ENCODE results near the gene RAB25. TPM values are rescaled to one million over a fixed set of nuclear protein-coding genes. Genes with fewer than 3 reads are reported as not detected.

Gene RAB25
- total and polyA plus RNA-seq, 2 of the 13 experiments (the other 11 are each of a cell fraction or from before 2014, with no cell fraction given): 0.20 to 0.22 TPM

GRCh38 chr1:156033011-156033410 lies 27.9 kb upstream of the RAB25 start:
- intact Hi-C loops (cut with micrococcal nuclease; ENCODE audit: unreplicated experiment) (no loop called here), in situ Hi-C loops (cut with HindIII; ENCODE audit: extremely low pct_ligation_motif_present, low pct_unique_long_range_greater_than_20kb) (no loop called here)
- no peak for ATAC-seq
- no peaks in the 10 kb centered on the region for H3K9me3 ChIP-seq (ENCODE audit: low read length)
- 75% methylated on average over 6 of the region's 6 CpGs for WGBS (ENCODE audit: low lambda C conversion rate)
- H3K36me3 ChIP-seq (replicated peaks in 1 of 2; ENCODE audit: control insufficient read depth in 1 of 2, insufficient read depth in 2 of 2, low read length in 2 of 2): peaks cover 2 to 7% of the 10 kb centered on the region in 2 experiments; a peak in 3 of 5 replicates
- CTCF ChIA-PET (ENCODE audit: low intra/inter-chr PET ratio, low total read pairs): no interaction called here
- no peaks in the 10 kb centered on the region for H3K79me2 ChIP-seq (ENCODE audit: insufficient read depth, low read length)
- no peak for FAIRE-seq
- H2AFZ ChIP-seq (ENCODE audit: low read length): no peak overlapping the region
- no peaks in the 10 kb centered on the region for H4K20me1 ChIP-seq (ENCODE audit: insufficient read depth, low read length)
- H3K4me1 ChIP-seq (ENCODE audit: insufficient read depth, low read length): no peaks in the 10 kb centered on the region
- H3K27me3 ChIP-seq (ENCODE audit: control insufficient read depth in 1 of 2, insufficient read depth in 2 of 2, low read length in 2 of 2): no peaks in the 10 kb centered on the region
- no peak overlapping the region for H3K4me2 ChIP-seq (ENCODE audit: low read depth, low read length)
- no TSS peak for BruUV-seq (replicated peaks)
- DNase-seq (ENCODE audit: low spot score): no peak
- no peak overlapping the region for H3K4me3 ChIP-seq (replicated peaks in 1 of 3; ENCODE audit: insufficient read depth in 1 of 3, low read depth in 2 of 3, low read length in 3 of 3)
- H3K9ac ChIP-seq (ENCODE audit: insufficient read depth, low read depth, low read length): no peak overlapping the region
- POLR2A ChIA-PET: no interaction called here
- H3K27ac ChIP-seq (ENCODE audit: extremely low read length, insufficient read depth, low read length): no peak overlapping the region
- TF ChIP-seq PCBP2 (optimal IDR thresholded peaks at IDR 0.05; ENCODE audit: low read depth, low read length, poor library complexity, severe bottlenecking) (no peak), ZNF546 (CRISPR knock-in tag; conservative IDR thresholded peaks at IDR 0.05) (no peak), HOMEZ (CRISPR knock-in tag; IDR thresholded peaks at IDR 0.05; ENCODE audit: low read depth) (no peak), ZNF251 (CRISPR knock-in tag; IDR thresholded peaks at IDR 0.05) (no peak), ZNF574 (CRISPR knock-in tag; IDR thresholded peaks at IDR 0.05) (no peak), ZFY (CRISPR knock-in tag; IDR thresholded peaks at IDR 0.05) (no peak), ZNF280D (CRISPR knock-in tag; IDR thresholded peaks at IDR 0.05) (no peak), TIGD3 (CRISPR knock-in tag; IDR thresholded peaks at IDR 0.05; ENCODE audit: borderline replicate concordance) (no peak), MXI1 (IDR thresholded peaks at IDR 0.05; ENCODE audit: borderline replicate concordance, low read depth, low read length) (no peak), ISX (CRISPR knock-in tag; conservative IDR thresholded peaks at IDR 0.05) (no peak), ATAD3A (CRISPR knock-in tag; IDR thresholded peaks at IDR 0.05) (no peak), ZNF501 (CRISPR knock-in tag; IDR thresholded peaks at IDR 0.05) (no peak), ZNF639 (CRISPR knock-in tag; conservative IDR thresholded peaks at IDR 0.05) (no peak), BRD4 (CRISPR knock-in tag; IDR thresholded peaks at IDR 0.05) (no peak), TARDBP (CRISPR knock-in tag; IDR thresholded peaks at IDR 0.05) (no peak)
